Stimulated activated CD4-positive, alpha-beta T cell treated with anti-CD3 and anti-CD28 coated beads, Interleukin-1b, Interleukin-23, amount 100 ng/mL, for 1 hour (primary cell): ENCODE measurements around the gene TMEM121B.

Experiments
- DNase-seq, 2 donors: peaks; one replicate each; pipeline ENCODE4 v3.0.0-alpha.2; 2020; ENCODE audit warnings: low read depth in 2 of 2

TMEM121B gene

DNA sequence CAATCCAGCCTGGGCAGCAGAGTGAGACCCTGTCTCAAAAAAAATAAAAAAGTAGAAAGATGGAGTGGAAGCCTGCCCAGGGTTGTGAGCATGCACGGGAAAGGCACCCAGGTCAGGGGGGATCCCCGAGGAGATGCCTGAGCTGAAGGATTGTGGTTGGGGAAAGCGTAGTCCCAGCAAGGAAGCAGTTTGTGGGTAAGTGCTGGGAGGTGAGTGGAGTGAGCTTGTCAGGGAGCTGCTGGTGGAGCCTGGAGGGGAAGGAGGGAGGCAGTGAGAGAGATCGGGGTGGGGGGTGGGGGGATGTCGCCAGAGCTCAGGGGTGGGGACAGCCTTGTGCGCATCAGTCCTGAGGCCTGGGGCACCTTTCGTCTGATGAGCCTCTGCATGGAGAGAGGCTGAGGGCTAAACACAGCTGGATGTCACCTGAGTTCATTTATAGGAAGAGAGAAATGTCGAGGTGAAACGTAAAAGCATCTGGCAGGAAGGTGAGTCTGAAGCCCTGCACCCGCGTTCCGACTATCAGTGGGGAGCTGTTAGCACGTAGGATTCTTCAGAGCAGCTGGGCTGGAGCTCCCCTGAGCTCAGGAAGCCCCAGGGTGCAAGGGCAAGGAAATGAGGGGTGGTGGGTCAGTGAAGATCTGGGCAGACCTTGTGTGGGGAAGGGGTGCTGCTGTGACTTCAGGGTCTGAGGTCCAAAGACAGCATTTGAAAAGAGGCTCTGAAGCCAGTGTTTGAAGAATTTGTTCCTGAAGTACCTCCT lies 10.2 kb downstream of the TMEM121B start:
- no peak for DNase-seq

DNA sequence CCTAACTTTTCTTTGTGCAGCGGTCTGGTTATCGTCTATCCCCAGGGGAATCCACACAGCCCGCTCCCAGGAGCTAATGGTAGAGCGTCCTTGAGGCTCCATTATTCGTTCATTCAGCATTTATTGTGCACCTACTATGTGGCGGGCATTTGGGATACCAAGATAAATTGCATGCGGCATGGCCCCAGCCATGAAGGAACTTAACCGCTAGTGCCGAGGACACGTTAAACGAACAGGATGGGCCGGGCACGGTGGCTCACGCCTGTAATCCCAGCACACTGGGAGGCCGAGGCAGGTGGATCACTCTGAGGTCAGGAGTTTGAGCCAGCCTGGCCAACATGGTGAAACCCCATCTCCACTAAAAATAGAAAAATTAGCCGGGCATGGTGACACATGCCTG lies 11.2 kb downstream of the TMEM121B start:
- DNase-seq = no peak

DNA sequence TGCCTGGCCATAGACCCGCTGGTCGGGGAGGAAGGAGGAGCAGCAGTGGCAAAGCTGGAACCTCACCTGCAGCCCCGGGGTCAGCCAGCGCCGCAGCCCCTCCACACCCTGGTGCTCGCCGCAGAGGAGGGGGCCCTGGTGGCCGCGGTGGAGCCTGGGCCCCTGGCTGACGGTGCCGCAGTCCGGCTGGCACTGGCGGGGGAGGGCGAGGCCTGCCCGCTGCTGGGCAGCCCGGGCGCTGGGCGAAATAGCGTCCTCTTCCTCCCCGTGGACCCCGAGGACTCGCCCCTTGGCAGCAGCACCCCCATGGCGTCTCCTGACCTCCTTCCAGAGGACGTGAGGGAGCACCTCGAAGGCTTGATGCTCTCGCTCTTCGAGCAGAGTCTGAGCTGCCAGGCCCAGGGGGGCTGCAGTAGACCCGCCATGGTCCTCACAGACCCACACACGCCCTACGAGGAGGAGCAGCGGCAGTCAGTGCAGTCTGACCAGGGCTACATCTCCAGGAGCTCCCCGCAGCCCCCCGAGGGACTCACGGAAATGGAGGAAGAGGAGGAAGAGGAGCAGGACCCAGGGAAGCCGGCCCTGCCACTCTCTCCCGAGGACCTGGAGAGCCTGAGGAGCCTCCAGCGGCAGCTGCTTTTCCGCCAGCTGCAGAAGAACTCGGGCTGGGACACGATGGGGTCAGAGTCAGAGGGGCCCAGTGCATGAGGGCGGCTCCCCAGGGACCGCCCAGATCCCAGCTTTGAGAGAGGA lies 11.9 kb downstream of the TMEM121B start:
- no peak for DNase-seq

DNA sequence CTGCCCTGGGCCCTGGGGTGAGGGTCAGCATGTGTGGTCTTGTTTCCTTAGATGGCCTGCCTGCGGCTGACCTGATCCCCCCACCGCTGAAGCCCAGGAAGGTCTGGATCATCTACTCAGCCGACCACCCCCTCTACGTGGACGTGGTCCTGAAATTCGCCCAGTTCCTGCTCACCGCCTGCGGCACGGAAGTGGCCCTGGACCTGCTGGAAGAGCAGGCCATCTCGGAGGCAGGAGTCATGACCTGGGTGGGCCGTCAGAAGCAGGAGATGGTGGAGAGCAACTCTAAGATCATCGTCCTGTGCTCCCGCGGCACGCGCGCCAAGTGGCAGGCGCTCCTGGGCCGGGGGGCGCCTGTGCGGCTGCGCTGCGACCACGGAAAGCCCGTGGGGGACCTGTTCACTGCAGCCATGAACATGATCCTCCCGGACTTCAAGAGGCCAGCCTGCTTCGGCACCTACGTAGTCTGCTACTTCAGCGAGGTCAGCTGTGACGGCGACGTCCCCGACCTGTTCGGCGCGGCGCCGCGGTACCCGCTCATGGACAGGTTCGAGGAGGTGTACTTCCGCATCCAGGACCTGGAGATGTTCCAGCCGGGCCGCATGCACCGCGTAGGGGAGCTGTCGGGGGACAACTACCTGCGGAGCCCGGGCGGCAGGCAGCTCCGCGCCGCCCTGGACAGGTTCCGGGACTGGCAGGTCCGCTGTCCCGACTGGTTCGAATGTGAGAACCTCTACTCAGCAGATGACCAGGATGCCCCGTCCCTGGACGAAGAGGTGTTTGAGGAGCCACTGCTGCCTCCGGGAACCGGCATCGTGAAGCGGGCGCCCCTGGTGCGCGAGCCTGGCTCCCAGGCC lies 12.7 kb downstream of the TMEM121B start:
- no peak for DNase-seq

DNA sequence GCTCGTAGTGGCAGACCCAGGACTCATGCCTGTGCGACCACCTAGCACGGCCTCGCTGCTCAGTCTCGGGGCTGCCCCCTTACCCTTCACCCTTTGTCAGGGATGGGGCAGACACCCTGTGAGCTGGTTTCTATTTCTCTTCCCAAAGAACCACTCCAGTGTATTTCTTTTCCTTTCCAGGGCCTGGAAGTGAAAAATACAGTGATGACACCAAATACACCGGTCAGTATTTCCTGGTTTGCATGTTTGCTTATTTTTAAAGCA lies 13.7 kb downstream of the TMEM121B start:
- no peak for DNase-seq

DNA sequence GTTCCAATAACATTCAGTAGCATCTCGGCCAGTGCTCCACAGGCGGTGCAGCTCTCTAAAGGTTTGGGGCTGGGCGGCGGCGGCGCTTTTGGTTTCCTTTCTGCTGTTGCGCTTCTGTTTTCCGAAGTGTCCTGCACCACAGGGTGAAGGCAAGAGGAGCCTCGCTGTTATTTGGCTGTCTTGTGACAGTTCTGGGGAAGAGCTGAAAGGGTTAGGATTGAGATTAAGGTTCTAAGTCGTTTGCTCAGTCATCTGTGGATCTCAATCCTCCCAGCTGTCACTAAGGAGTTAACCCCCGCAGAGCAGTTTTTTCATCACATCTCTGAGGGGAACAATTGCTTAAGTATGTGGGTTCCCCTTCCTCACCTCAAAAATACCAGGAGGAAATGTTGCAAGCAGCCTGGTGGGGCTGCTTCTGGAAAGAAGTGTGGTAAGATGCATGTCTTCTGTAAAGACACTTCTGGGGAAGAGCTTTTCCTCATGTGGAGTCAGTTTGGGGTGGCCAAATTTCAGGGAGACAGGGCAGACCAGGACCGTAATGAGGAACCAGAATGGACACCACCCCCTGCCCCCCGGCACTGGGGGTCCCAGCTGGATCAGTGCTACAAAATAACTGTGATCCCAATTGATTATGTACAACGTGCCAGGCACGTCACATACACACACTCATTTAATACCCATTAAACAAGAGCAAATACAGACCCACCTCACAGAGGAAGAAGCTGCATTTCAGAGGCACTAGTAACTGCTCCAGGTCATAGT lies 14.2 kb downstream of the TMEM121B start:
- no peak for DNase-seq

DNA sequence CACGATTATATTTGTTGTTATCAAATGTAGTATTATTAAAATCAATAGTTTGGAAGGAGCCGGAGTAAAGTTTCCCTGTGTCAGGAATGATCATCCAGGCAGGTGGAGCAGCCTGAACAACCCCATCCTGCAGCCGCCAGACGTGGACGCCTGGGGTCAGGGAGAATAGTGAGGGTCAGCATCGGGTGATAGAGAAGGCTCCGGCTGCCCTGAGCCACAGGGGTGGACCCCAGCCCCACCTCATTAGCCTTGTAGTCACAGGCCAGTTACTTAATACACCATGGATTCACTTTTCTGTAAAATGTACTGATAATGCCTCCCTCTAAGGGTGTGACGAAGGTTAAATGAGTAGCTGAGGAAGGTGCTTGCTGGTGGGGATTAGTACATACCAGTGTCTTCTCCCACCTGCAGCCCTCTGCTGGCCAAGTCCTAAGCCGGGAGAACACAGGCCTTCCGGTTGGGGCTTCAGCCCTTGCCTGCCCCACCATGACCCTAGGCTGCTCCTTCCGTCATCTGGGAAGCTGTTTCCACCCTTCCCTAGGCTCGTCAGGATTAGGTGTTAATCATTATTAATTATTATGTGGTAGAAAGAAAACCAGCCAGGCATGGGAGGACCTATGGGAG lies 14.9 kb downstream of the TMEM121B start:
- no peak for DNase-seq

DNA sequence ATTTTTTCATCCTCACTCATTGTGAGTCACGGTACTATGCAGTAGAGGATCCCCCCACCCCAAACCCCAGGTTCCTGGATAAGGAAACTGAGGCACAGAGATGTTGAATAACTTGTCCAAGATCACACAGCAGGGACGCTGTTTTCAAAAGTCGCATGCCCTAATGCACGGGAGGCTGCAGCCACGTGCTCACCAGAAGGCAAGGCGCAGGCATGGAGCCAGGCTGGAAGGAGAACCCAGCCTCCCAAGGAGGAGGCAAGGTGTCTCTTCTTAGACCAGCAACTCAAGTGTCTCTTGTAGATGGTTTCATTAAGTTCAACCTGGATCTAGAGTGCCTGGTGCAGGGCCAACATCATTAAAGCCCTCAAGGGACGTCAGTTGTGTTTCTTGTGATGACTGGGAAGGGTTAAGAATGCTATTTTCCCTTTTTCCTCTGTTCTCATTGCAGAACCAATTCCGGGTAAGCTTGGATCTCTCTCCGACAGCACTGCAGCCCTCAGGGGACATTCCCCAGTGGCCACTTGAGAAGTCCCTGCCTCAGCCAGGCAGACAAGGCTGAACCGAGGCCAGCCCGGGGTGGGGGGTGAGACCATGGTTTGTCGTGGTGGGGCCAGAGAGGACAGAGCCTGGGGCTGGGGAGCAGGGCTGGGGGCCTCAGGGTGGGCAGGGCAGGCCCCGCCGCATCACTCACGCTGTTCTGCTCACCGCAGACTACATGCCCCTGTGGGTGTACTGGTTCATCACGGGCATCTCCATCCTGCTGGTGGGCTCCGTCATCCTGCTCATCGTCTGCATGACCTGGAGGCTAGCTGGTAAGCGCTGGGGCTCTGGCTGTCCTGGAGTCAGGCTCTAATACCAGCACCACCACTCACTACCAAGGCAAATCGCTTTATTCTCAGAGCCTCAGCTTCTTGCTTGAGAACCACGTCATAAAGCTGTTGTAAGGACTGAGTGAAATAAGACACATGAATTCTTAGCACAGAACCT lies 15.7 kb downstream of the TMEM121B start:
- no peak for DNase-seq

DNA sequence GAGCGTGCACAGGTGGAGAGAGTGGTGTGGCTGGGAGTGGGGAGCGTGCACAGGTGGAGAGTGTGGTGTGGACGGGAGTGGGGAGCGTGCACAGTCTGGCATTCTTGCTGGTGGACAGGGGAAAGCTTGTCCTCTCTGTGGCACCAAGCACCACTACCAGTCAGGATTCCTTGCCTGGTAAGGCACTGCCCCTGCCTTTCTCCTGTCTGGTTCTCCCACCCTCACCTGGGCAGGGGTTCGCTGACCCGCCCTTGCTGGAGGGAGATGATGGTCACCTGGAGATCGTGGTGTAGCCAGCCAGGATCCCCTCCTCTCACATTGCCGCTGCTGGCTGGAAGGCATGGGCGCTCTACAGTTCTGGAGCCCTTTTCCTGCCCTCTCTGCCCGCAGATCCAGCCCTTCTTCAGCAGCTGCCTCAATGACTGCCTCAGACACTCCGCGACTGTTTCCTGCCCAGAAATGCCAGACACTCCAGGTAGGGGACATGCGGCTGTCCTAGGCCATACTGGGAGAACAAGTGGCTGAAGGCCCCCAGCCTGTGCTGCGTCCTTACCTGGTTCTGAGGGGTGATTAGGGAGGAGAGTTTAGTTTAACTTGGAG lies 16.7 kb downstream of the TMEM121B start:
- no peak for DNase-seq

DNA sequence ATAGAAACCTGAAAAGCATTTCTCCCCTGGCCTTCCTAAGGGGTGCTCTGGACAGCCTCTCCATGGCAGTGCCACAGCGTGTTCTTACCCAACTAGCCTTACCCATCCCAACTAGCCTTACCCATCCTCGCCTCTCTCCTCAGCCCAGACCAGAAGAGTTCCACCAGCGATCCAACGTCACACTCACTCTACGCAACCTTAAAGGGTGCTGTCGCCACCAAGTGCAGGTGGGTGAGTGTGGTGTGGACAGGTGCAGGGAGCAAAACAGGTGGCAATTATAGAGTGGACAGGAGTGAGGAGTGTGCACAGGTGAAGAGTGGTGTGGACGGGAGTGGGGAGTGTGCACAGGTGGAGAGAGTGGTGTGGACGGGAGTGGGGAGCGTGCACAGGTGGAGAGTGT lies 17.8 kb downstream of the TMEM121B start:
- DNase-seq = no peak

DNA sequence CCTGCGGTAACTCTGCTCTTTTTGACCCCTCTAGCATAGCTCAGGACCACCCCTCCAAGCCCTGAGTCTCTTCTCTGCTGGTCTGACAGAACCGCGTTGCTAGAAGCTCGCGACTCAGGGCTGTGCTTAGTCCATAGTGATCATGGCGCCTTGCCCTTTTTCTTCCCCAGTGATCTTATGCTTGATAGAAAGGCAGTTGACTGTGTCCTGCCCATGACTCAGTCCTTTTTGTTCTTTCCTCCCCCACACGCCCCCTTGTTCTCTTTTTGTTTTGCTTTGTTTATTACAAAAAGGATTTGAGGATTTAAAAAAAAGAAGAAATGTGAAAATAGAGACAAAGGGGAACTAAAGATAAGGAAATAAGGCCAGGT lies 18.9 kb downstream of the TMEM121B start:
- no peak for DNase-seq

DNA sequence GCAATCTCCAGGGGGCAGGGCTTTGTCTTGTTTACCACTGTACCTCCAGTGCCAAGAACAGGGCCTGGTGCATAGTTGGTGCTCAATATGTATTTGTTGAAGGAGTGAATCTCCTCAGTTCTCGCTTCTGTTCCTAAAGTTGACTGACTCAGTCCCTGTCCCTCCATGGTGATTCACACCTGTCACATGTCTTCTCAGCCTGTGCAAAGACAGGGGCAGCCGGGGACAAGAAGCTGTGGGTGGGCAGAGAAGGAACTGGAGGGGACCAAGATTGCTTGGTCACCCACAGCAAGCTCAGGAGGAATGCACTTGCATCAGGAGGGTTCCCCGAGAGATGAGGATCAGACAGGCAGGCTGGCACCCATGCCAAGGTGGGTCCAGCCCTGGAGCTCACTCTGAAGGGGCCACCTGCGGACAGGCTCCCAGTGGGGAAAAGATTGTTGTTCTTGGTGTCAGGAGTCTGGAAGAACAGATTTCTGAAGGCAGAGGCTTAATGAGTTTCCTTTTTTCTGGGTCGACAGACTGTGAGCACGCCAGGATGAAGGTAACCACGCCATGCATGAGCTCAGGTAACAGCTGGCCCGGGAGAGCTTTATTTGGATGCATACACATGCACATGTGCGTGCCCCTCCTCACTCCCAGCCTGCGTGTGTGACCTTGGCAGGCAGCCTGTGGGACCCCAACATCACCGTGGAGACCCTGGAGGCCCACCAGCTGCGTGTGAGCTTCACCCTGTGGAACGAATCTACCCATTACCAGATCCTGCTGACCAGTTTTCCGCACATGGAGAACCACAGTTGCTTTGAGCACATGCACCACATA lies 19.5 kb downstream of the TMEM121B start:
- no peak for DNase-seq

DNA sequence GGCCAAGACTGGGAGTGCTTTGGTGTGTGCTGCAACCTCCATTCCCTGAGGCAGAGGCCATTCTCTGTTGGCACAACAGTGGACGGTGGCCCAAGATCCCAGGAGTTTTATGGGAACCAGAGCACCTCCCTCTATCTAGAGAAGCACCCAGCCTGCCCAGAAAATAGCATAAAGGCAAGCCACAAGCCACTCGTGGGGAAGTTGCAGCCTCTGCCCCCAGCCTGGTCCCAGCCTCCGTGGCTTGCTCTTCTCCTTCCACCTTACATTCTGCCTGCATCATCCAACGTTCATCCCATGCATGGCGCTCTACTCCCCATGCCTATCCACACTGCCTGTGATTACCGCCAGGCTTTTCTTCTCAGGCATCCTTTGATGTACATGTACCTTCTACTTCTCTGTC lies 20.5 kb downstream of the TMEM121B start:
- no peak for DNase-seq

DNA sequence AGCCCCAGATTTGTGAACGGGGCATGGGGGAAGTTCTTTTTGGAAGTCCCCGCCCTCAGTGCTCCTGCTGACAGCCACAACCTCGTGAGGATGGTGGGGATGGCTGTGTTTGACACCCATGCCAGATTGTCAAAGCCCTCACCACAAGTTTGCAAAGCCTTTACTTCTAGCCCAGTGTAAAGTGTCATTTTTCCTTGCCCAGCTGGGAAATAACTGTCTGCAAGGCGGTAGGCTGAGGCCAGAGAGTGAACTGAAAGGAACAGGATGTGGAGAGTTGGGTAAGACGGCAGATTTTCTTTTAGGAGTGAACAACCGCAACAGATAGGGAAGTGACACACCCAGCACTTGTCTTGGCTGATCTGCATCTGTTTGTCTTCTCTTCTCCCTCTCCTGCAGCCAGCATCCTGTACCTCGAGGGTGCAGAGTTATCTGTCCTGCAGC lies 22.8 kb downstream of the TMEM121B start:
- no peak for DNase-seq

DNA sequence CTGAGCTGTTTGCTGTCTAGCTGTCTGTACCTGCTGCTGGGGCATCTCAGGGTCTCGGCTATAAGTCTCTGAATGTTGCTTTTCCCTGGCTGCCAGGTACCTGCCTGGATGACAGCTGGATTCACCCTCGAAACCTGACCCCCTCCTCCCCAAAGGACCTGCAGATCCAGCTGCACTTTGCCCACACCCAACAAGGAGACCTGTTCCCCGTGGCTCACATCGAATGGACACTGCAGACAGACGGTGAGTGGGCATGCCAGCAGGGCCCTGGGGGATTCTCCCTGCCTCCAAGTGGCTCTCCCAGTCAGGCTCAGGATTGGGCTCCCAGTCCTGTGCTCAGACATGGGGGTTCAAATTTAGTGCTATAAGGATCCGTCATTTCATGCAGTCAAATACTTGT lies 23.5 kb downstream of the TMEM121B start:
- DNase-seq = no peak

DNA sequence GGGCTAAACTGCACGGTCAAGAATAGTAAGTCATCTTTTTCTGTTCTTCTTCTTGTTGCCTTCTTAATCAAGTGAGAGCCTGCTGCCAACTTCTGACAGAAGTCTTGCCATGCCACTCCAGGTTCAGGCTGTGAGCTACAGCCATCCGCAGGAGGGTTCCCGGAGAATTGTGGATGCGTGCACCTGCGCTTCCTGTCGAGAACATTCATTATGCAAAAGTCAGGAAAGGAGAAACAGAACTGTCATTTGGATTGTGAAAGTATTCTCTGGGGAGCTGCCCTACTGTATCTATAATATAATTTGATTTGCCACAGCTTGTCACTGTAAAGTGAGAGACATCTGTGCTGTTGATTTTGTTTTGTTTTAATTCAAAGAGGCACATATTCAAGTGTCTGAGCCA lies 24.1 kb downstream of the TMEM121B start:
- no peak for DNase-seq

DNA sequence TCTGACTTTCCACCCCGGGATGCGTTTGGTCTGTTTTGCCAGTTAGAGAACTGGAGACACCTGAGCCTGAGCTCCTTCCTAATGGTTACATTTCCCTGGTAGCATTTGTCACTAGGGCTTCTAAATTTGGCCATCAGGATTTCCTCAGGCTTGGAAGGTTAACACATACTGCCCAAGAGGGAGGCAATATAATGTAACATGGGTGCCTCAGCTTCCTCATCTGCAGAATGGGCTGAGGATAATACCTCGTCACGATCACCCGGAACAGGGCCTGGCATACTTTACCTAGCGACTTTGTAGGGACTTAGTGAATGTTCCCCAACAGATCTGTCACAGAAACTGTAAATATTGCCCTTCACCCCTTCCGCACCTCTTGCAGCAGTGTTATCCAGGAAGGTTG lies 25.1 kb downstream of the TMEM121B start:
- no peak for DNase-seq

DNA sequence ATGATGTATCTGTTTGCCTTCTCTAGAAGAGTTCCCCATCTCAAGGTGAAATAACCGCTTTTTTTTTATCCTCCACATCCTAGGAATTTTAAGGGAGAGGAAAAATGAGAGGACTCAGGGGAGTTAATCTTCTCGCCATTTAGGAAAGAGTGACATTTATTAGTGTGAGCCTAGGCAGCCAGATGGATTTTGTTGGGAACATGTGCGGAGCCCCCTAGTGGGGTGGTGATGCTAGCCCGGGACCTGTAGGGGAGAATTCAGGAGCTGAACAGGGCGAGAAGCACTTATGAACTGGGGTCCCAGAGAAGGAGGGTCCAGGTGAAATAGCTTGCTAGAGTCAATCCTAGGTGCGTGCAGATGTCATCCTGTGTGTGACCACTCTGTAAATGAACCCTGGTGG lies 25.6 kb downstream of the TMEM121B start:
- DNase-seq = no peak

DNA sequence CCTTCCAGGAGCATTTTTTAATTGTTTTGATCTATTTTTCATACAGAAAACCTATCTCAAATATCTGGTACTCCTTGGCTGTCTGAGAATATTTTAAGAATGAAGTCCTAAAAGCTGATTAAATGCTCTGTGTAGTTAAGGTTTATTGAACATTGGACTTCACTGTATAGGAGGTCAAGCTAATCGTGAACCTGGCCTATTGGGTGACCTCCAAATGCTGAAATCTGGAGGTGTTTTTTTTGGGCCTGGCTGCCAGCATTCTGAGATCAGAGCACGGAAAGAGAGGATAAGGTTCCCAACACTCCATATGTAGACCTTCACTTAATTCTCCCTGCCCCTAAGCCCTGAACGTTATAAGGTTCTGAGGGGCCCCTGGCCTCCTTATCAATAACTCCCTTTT lies 28.1 kb downstream of the TMEM121B start:
- DNase-seq = no peak
